Measurements from ENCODE around the gene FGFRL1. TPM values are rescaled to one million over a fixed set of nuclear protein-coding genes. Genes with fewer than 3 reads are reported as not detected.

Gene FGFRL1
- polyA plus RNA-seq, 1 experiment, result 11.2 TPM

GRCh38 chr4:1060121-1060520, 48.7 kb downstream of the FGFRL1 start:
- no peak for TF ChIP-seq CTCF (IDR thresholded peaks at IDR 0.05; ENCODE audit: low read depth, low read length)
- CTCF ChIA-PET, result no interaction called here
- Histone ChIP-seq H3K27me3 (ENCODE audit: control insufficient read depth, insufficient read depth, low read length) (peaks cover 63% of the 10 kb centered on the region), H3K9me3 (ENCODE audit: control insufficient read depth, insufficient read depth, low read length) (no peaks in the 10 kb centered on the region; the same call in 1 of the 2 replicates), H3K27ac (ENCODE audit: low read depth, low read length) (no peak overlapping the region), H3K4me3 (ENCODE audit: low read depth, low read length) (no peak overlapping the region)
- POLR2A ChIA-PET, result no interaction called here
- DNase-seq (ENCODE audit: low read depth, low spot score), result no peak

DNA sequence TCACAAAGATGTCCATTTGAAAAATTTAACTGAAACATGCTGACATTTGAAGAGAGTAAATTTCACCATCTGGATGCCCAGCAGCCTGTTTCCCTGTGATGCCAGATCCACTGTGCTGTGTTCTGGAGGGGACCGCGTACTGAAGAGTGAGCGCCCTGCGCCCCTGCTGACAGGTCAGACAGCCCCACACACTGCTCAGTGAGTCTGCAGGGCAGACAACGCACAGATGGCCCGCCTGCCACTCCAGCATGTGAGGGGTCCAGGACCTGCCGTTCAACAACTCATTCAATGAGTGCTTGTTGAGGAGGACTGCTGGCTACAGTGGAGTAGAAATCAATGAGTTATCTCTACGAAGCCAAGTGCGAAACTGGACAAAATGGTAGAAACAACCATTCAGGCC, 49.2 kb downstream of the FGFRL1 start:
- no peak for DNase-seq (ENCODE audit: low read depth, low spot score)
- Histone ChIP-seq H3K27me3 (ENCODE audit: control insufficient read depth, insufficient read depth, low read length) (peaks cover 60% of the 10 kb centered on the region), H3K9me3 (ENCODE audit: control insufficient read depth, insufficient read depth, low read length) (no peaks in the 10 kb centered on the region; the same call in 1 of the 2 replicates), H3K27ac (ENCODE audit: low read depth, low read length) (no peak overlapping the region), H3K4me3 (ENCODE audit: low read depth, low read length) (no peak overlapping the region)
- CTCF ChIA-PET, result interaction anchor here (0.6 kb wide), 1 partner anchor 13 kb away, joined by 3 read pairs; no protein-coding TSS in a partner anchor
- POLR2A ChIA-PET, result no interaction called here
- no peak for TF ChIP-seq CTCF (IDR thresholded peaks at IDR 0.05; ENCODE audit: low read depth, low read length)

DNA sequence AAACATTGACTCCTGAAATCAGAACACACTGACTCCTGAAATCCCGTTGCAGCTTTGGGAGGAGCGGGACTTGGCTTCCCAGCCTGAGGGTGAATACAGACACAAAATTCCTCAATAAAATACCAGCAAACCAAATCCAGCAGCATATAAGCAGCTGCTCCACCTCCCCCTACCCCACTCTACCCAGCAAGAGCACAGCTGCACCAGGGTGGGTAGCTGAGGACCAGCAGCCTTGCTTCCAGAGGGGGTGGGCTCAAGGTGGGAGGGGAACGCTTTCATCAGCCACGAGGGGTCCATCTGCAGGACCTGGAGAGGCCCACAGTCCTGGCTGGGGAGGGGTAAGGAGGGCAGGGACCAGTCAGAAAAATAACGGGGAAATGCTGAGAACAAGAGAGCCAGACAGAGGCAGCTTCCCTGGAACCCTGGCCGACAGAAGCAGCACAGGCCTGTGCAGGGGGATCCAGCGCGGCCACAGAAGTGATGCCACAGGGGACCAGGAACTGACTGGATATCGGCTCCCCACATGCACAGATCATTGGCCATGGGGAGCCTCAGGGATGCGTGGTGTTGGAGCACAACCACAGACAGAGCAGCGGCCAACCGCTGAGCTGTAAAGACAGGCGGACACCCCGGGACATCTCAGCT, 49.8 kb downstream of the FGFRL1 start:
- no peaks in the 10 kb centered on the region; the same call in 1 of the 2 replicates for H3K9me3 ChIP-seq (ENCODE audit: control insufficient read depth, insufficient read depth, low read length)
- DNase-seq (ENCODE audit: low read depth, low spot score), result no peak
- H3K4me3 ChIP-seq (ENCODE audit: low read depth, low read length), result no peak overlapping the region
- POLR2A ChIA-PET, result no interaction called here
- no peak overlapping the region for H3K27ac ChIP-seq (ENCODE audit: low read depth, low read length)
- peaks cover 56% of the 10 kb centered on the region for H3K27me3 ChIP-seq (ENCODE audit: control insufficient read depth, insufficient read depth, low read length)
- no peak for TF ChIP-seq CTCF (IDR thresholded peaks at IDR 0.05; ENCODE audit: low read depth, low read length)
- CTCF ChIA-PET, result interaction anchor here (0.6 kb wide), 1 partner anchor 13 kb away, joined by 3 read pairs; no protein-coding TSS in a partner anchor

- H3K27me3 ChIP-seq (ENCODE audit: control insufficient read depth, insufficient read depth, low read length), result peaks cover 52% of the 10 kb centered on the region
- TF ChIP-seq CTCF (IDR thresholded peaks at IDR 0.05; ENCODE audit: low read depth, low read length), result no peak
- ChIA-PET POLR2A (no interaction called here), CTCF (no interaction called here)
- H3K27ac ChIP-seq (ENCODE audit: low read depth, low read length), result no peak overlapping the region
- H3K9me3 ChIP-seq (ENCODE audit: control insufficient read depth, insufficient read depth, low read length), result no peaks in the 10 kb centered on the region; the same call in 1 of the 2 replicates
- no peak overlapping the region for H3K4me3 ChIP-seq (ENCODE audit: low read depth, low read length)
- no peak for DNase-seq (ENCODE audit: low read depth, low spot score)
These were observed 50.3 kb downstream of the FGFRL1 start for GRCh38 chr4:1061760-1062159.

GRCh38 chr4:1062419-1062818, 51.0 kb downstream of the FGFRL1 start:
- Histone ChIP-seq H3K9me3 (ENCODE audit: control insufficient read depth, insufficient read depth, low read length) (no peaks in the 10 kb centered on the region; the same call in 1 of the 2 replicates), H3K27ac (ENCODE audit: low read depth, low read length) (no peak overlapping the region), H3K27me3 (ENCODE audit: control insufficient read depth, insufficient read depth, low read length) (peaks cover 46% of the 10 kb centered on the region), H3K4me3 (ENCODE audit: low read depth, low read length) (no peak overlapping the region)
- DNase-seq (ENCODE audit: low read depth, low spot score), result no peak
- POLR2A ChIA-PET, result no interaction called here
- CTCF ChIA-PET, result interaction anchor here (1.3 kb wide), 1 partner anchor 11 kb away, joined by 3 read pairs; no protein-coding TSS in a partner anchor
- no peak for TF ChIP-seq CTCF (IDR thresholded peaks at IDR 0.05; ENCODE audit: low read depth, low read length)
